ENCODE results near the gene MRPS27. TPM values are rescaled to one million over a fixed set of nuclear protein-coding genes. Genes with fewer than 3 reads are reported as not detected.
A peak's percentile ranks its signal among the peaks of the same experiment; 100 is the strongest.

MRPS27 gene
- 10 to 100 TPM; 48.6 to 57.9 (median 55.1) TPM for total RNA-seq

GRCh38 chr5:72319976-72320752, at the start of gene MRPS27, which contains the start of gene PTCD2:
Gene MRPS27, minus strand, starts transcription at chr5:72320240. Its CDS starts 19 bp downstream, at chr5:72320221.
Gene PTCD2, plus strand, starts transcription at chr5:72320373. Its CDS starts 10 bp downstream, at chr5:72320383.
- H3K9me3 ChIP-seq = no peaks in the 10 kb centered on the region
- peak within 1 kb of the TSS; percentile 40 to 86 (median 86) for H3K27ac ChIP-seq
- 3% methylated on average over 8 of the region's 40 CpGs; no CpG with 5 or more reads in 1 of the 2 donors for WGBS, 2 donors (ENCODE audit: low coverage in 1 of 2)
- H3K4me1 ChIP-seq = peaks cover 0 to 38% (median 5%) of the 10 kb centered on the region in 3 donors
- ATAC-seq = peak; percentile 99
- H3K36me3 ChIP-seq = peaks cover 0 to 36% of the 10 kb centered on the region in 2 donors
- peak; percentile 87 for TF ChIP-seq POLR2AphosphoS5 (IDR thresholded peaks at IDR 0.05)
- TF ChIP-seq EP300 (IDR thresholded peaks at IDR 0.05) = no peak
- TF ChIP-seq POLR2A (IDR thresholded peaks at IDR 0.05) = peak; percentile 44 to 45
- TF ChIP-seq, protein P1, sequence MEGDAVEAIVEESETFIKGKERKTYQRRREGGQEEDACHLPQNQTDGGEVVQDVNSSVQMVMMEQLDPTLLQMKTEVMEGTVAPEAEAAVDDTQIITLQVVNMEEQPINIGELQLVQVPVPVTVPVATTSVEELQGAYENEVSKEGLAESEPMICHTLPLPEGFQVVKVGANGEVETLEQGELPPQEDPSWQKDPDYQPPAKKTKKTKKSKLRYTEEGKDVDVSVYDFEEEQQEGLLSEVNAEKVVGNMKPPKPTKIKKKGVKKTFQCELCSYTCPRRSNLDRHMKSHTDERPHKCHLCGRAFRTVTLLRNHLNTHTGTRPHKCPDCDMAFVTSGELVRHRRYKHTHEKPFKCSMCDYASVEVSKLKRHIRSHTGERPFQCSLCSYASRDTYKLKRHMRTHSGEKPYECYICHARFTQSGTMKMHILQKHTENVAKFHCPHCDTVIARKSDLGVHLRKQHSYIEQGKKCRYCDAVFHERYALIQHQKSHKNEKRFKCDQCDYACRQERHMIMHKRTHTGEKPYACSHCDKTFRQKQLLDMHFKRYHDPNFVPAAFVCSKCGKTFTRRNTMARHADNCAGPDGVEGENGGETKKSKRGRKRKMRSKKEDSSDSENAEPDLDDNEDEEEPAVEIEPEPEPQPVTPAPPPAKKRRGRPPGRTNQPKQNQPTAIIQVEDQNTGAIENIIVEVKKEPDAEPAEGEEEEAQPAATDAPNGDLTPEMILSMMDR (IDR thresholded peaks at IDR 0.05) = peak in 1 of 4 experiments; percentile 56
- peak within 1 kb of the TSS; percentile 83 to 92 for H3K4me3 ChIP-seq
- H3K27me3 ChIP-seq = no peaks in the 10 kb centered on the region

DNA sequence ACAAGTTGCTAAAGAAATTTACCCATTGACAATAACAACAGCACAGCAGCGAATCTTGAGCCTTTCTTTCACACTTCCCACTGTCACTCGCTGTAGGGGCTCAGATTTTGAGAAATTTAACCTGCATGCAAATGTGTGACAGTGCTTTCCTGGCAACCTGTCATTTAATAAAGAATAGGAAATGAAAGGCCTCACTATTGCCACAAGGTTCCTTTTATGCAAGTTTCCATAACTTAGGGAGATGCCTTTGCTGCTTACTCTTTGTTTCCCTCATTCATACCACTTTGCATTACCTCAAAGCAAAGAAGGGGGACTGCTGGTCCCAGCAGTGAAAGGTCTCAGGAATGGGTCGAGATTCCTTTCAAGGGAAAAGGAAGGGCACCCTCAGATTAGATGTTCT, 49.7 kb upstream of the MRPS27 start:
- Histone ChIP-seq H3K27me3 (no peaks in the 10 kb centered on the region), H3K4me3 (no peak overlapping the region), H3K36me3 (peaks cover 0 to 3% of the 10 kb centered on the region in 2 donors), H3K4me1 (peaks cover 0 to 14% (median 9%) of the 10 kb centered on the region in 3 donors), H3K27ac (peak overlapping the region in 1 of 4 donors; percentile 7), H3K9me3 (no peaks in the 10 kb centered on the region)
- no peak for ATAC-seq
- WGBS, 2 donors (ENCODE audit: low coverage in 1 of 2) = 81 to 86% methylated on average over 3 of the region's 3 CpGs
- no peak for TF ChIP-seq EP300 (IDR thresholded peaks at IDR 0.05)
- no peak for TF ChIP-seq POLR2AphosphoS5 (IDR thresholded peaks at IDR 0.05)
- TF ChIP-seq POLR2A (IDR thresholded peaks at IDR 0.05) = no peak

DNA sequence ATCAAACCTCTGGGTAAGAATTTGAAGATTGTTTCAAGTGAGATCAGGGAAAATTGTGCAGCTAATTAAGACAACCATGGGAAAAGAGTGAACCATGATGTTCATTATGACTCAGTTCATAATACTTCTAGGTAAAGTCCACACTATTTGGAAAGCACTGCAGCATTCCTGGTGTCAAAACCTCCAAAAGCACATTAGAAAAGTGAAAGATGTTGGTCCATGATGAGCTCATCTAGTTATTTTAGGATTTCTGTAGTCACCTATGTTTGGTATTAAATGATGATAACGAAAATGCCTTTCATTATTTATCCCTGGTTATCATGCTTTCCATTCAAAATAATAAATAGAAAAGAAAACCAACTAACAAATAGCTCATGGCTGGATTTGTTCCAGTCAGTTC, 49.3 kb upstream of the MRPS27 start:
- Histone ChIP-seq H3K9me3 (no peaks in the 10 kb centered on the region), H3K4me1 (peaks cover 0 to 14% (median 9%) of the 10 kb centered on the region in 3 donors), H3K27me3 (no peaks in the 10 kb centered on the region), H3K27ac (peak overlapping the region in 1 of 4 donors; percentile 7), H3K4me3 (no peak overlapping the region), H3K36me3 (peaks cover 0 to 6% of the 10 kb centered on the region in 2 donors)
- TF ChIP-seq POLR2A (IDR thresholded peaks at IDR 0.05) (no peak), POLR2AphosphoS5 (IDR thresholded peaks at IDR 0.05) (no peak), EP300 (IDR thresholded peaks at IDR 0.05) (no peak)
- TF ChIP-seq, protein P1 (IDR thresholded peaks at IDR 0.05) = no peak
- 25 to 33% methylated on average over 1 of the region's 1 CpG for WGBS, 2 donors (ENCODE audit: low coverage in 1 of 2)
- no peak for ATAC-seq

GRCh38 chr5:72368271-72368670, 48.2 kb upstream of the MRPS27 start:
- Histone ChIP-seq H3K4me1 (peaks cover 0 to 14% (median 9%) of the 10 kb centered on the region in 3 donors), H3K4me3 (no peak overlapping the region), H3K36me3 (peaks cover 0 to 6% of the 10 kb centered on the region in 2 donors), H3K9me3 (no peaks in the 10 kb centered on the region), H3K27ac (no peak overlapping the region), H3K27me3 (no peaks in the 10 kb centered on the region)
- TF ChIP-seq, protein P1 (IDR thresholded peaks at IDR 0.05) = no peak
- no peak for TF ChIP-seq POLR2AphosphoS5 (IDR thresholded peaks at IDR 0.05)
- TF ChIP-seq POLR2A (IDR thresholded peaks at IDR 0.05) = no peak
- no peak for ATAC-seq
- 75 to 89% methylated on average over 1 of the region's 1 CpG for WGBS, 2 donors (ENCODE audit: low coverage in 1 of 2)

DNA sequence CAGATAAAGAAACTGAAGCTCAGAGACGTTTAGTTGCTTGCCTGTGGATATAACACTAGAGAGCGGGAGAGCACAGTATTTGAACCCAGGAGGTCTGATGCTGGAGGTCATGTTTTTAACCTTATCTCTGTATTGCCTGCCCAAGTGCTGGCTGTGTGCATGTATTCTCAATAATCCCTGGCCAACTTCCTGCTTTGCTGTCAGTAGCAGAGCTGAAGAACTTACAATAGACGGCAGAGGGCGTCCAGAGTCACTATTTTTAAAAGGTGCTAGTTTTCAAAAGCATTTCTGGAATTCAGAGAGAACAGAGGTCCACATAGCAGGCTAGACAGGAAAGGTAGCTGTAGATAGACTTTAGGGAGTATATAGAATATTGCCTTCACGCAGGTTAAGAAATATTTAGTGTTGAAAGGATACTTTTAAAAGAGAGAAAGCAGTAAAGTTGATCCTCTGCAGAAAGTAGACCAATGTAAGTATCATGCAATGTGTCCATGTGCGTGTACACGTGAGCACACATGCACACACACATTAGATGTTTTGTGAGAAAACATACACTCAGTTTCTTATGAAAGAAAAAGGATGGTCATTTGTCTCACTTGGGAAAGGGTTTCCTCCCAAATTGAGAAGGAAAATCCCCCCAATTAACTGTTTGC, 46.4 kb upstream of the MRPS27 start:
- ATAC-seq = peak; percentile 78
- H3K27ac ChIP-seq = peak overlapping the region in 2 of 4 donors; percentile 4 to 40

More for the DNA sequence above, 46.4 kb upstream of the MRPS27 start:
- TF ChIP-seq POLR2A (IDR thresholded peaks at IDR 0.05) = no peak
- TF ChIP-seq EP300 (IDR thresholded peaks at IDR 0.05) = no peak
- TF ChIP-seq, protein P1 (IDR thresholded peaks at IDR 0.05) = peak; percentile 70 to 89 (median 85)
- peak; percentile 32 for TF ChIP-seq POLR2AphosphoS5 (IDR thresholded peaks at IDR 0.05)
- peaks cover 0 to 14% (median 9%) of the 10 kb centered on the region in 3 donors for H3K4me1 ChIP-seq
- H3K4me3 ChIP-seq = no peak overlapping the region
- H3K27me3 ChIP-seq = no peaks in the 10 kb centered on the region
- H3K36me3 ChIP-seq = peaks cover 0 to 22% of the 10 kb centered on the region in 2 donors
- no peaks in the 10 kb centered on the region for H3K9me3 ChIP-seq
- WGBS, 2 donors (ENCODE audit: low coverage in 1 of 2) = 17 to 36% methylated on average over 6 to 7 of the region's 7 CpGs
